Neural crest cell (in vitro differentiated cells): ENCODE measurements around the gene PHGDH. TPM values are rescaled to one million over a fixed set of nuclear protein-coding genes. Genes with fewer than 3 reads are reported as not detected.
A peak's percentile ranks its signal among the peaks of the same experiment; 100 is the strongest.

Experiments
- DNase-seq: peaks from one replicate; pipeline ENCODE4 v3.0.0; 2021; ENCODE audit warnings: low read depth, mixed read lengths, low spot score
- H3K27ac Mint-ChIP-seq: one replicate; pipeline ENCODE4 v1.8.0; 2021; ENCODE audit warnings: mild to moderate bottlenecking, mixed read lengths; ENCODE audit not compliant: unreplicated experiment
- H3K27me3 Mint-ChIP-seq: 2 replicates; pipeline ENCODE4 v1.8.0; 2021; ENCODE audit warnings: low read depth, mild to moderate bottlenecking, mixed read lengths
- H3K36me3 Mint-ChIP-seq: 2 replicates; pipeline ENCODE4 v1.8.0; 2021; ENCODE audit warnings: low read depth, mild to moderate bottlenecking, mixed read lengths
- H3K4me1 Mint-ChIP-seq: 2 replicates; pipeline ENCODE4 v1.8.0; 2021; ENCODE audit warnings: mixed read lengths
- H3K4me3 Mint-ChIP-seq: one replicate; pipeline ENCODE4 v1.8.0; 2021; ENCODE audit warnings: mild to moderate bottlenecking, mixed read lengths
- H3K9me3 Mint-ChIP-seq: 2 replicates; pipeline ENCODE4 v1.8.0; 2021; ENCODE audit warnings: mixed read lengths
- CTCF ChIP-seq: fragments of 200-600 bp; sonication (generic); conservative IDR thresholded peaks from 2 replicates; pipeline ENCODE4 v1.5.0; 2021; ENCODE audit warnings: antibody characterized with exemption, mild to moderate bottlenecking
- total RNA-seq: library from RNA; stranded (reverse); gene quantifications from 2 replicates; pipeline ENCODE4 v1.2.1, GENCODE V29; 2021

Gene PHGDH
- total RNA-seq, 1 donor from 2014 or later, result 365 TPM

- Mint-ChIP-seq H3K36me3 (no peaks in the 10 kb centered on the region), H3K27ac (peak overlapping the region; percentile 99), H3K4me3 (peak overlapping the region; percentile 99), H3K27me3 (peaks cover 2% of the 10 kb centered on the region), H3K4me1 (peaks cover 41% of the 10 kb centered on the region), H3K9me3 (no peaks in the 10 kb centered on the region)
- no peak for TF ChIP-seq CTCF
- peak; percentile 65 for DNase-seq
Observed at GRCh38 chr1:119712342-119713038, 756 bp downstream of the PHGDH start.

GRCh38 chr1:119713039-119713748 is 1.5 kb downstream of the PHGDH start:
- Mint-ChIP-seq H3K9me3 (no peaks in the 10 kb centered on the region), H3K27me3 (peaks cover 2% of the 10 kb centered on the region), H3K27ac (peak overlapping the region; percentile 99), H3K4me1 (peaks cover 45% of the 10 kb centered on the region), H3K4me3 (peak overlapping the region; percentile 99), H3K36me3 (no peaks in the 10 kb centered on the region)
- TF ChIP-seq CTCF, result no peak
- DNase-seq, result peak; percentile 18

- peak overlapping the region; percentile 99 for H3K4me3 Mint-ChIP-seq
- no peaks in the 10 kb centered on the region for H3K9me3 Mint-ChIP-seq
- H3K36me3 Mint-ChIP-seq, result no peaks in the 10 kb centered on the region
- peak overlapping the region; percentile 89 for H3K27ac Mint-ChIP-seq
- H3K4me1 Mint-ChIP-seq, result peaks cover 53% of the 10 kb centered on the region
- no peak for DNase-seq
- H3K27me3 Mint-ChIP-seq, result no peaks in the 10 kb centered on the region
- TF ChIP-seq CTCF, result no peak
Observed at GRCh38 chr1:119713749-119714456, 2.2 kb downstream of the PHGDH start.

- DNase-seq, result no peak
- peak overlapping the region; percentile 99 for H3K4me3 Mint-ChIP-seq
- peak overlapping the region; percentile 89 for H3K27ac Mint-ChIP-seq
- H3K4me1 Mint-ChIP-seq, result peaks cover 59% of the 10 kb centered on the region
- no peaks in the 10 kb centered on the region for H3K27me3 Mint-ChIP-seq
- H3K9me3 Mint-ChIP-seq, result no peaks in the 10 kb centered on the region
- no peak for TF ChIP-seq CTCF
- H3K36me3 Mint-ChIP-seq, result no peaks in the 10 kb centered on the region
Observed at GRCh38 chr1:119714583-119714982, 2.8 kb downstream of the PHGDH start.

GRCh38 chr1:119715542-119715941 is 3.8 kb downstream of the PHGDH start:
- DNase-seq, result no peak
- Mint-ChIP-seq H3K9me3 (no peaks in the 10 kb centered on the region), H3K4me1 (peaks cover 65% of the 10 kb centered on the region), H3K36me3 (no peaks in the 10 kb centered on the region), H3K27ac (peak overlapping the region; percentile 6), H3K4me3 (peak overlapping the region; percentile 31), H3K27me3 (no peaks in the 10 kb centered on the region)
- TF ChIP-seq CTCF, result no peak
